Astrocyte (in vitro differentiated cells and primary cell): Measurements from ENCODE around the gene GNA15. TPM values are rescaled to one million over a fixed set of nuclear protein-coding genes. Genes with fewer than 3 reads are reported as not detected.

ENCODE experiments used
- DNase-seq: peaks from one replicate; pipeline ENCODE4 v3.0.0-alpha.2; 2010; ENCODE audit warnings: low read depth
- FAIRE-seq: peaks from 2 replicates; lab custom pipeline; 2011; peaks lifted over from hg19 to GRCh38; lab: Jason Lieb, UNC
- H2AFZ ChIP-seq: 2 replicates; pipeline ENCODE4 v1.6.0; 2012; ENCODE audit warnings: low read depth, low read length, inconsistent platforms
- H3K27ac ChIP-seq: 2 replicates; pipeline ENCODE4 v1.5.1; 2011; ENCODE audit warnings: low read depth, low read length, inconsistent platforms
- H3K27me3 ChIP-seq: 2 replicates; pipeline ENCODE4 v1.6.0; 2011; ENCODE audit warnings: low read length, inconsistent platforms; ENCODE audit not compliant: insufficient read depth
- H3K36me3 ChIP-seq: 2 replicates; pipeline ENCODE4 v1.5.1; 2011; ENCODE audit warnings: low read length, inconsistent platforms; ENCODE audit not compliant: insufficient read depth
- H3K4me1 ChIP-seq: 2 replicates; pipeline ENCODE4 v1.5.1; 2011; ENCODE audit warnings: low read length, inconsistent platforms; ENCODE audit not compliant: insufficient read depth
- H3K4me2 ChIP-seq: 2 replicates; pipeline ENCODE4 v1.6.0; 2012; ENCODE audit warnings: low read length, inconsistent platforms
- H3K4me3 ChIP-seq: 2 replicates; pipeline ENCODE4 v1.5.1; 2011; ENCODE audit warnings: low read depth, mild to moderate bottlenecking, low read length, inconsistent platforms; ENCODE audit not compliant: insufficient read depth
- H3K79me2 ChIP-seq: 2 replicates; pipeline ENCODE4 v1.6.0; 2012; ENCODE audit warnings: mild to moderate bottlenecking, low read length, inconsistent platforms; ENCODE audit not compliant: insufficient read depth
- H3K9ac ChIP-seq: 2 replicates; pipeline ENCODE4 v1.6.0; 2012; ENCODE audit warnings: mild to moderate bottlenecking, low read length, inconsistent platforms
- H3K9me3 ChIP-seq: 2 replicates; pipeline ENCODE4 v1.5.1; 2012; ENCODE audit warnings: low read depth, mild to moderate bottlenecking, low read length, inconsistent platforms; ENCODE audit not compliant: insufficient read depth
- H4K20me1 ChIP-seq: 2 replicates; pipeline ENCODE4 v1.6.0; 2012; ENCODE audit warnings: low read length, inconsistent platforms; ENCODE audit not compliant: insufficient read depth
- H3K27ac Mint-ChIP-seq: one replicate; pipeline ENCODE4 v1.8.0; 2021; ENCODE audit warnings: mild to moderate bottlenecking, mixed read lengths; ENCODE audit not compliant: unreplicated experiment
- H3K27me3 Mint-ChIP-seq: one replicate; pipeline ENCODE4 v1.8.0; 2021; ENCODE audit warnings: low read depth, mixed read lengths; ENCODE audit not compliant: unreplicated experiment
- H3K36me3 Mint-ChIP-seq: one replicate; pipeline ENCODE4 v1.8.0; 2021; ENCODE audit warnings: low read depth, mixed read lengths; ENCODE audit not compliant: unreplicated experiment
- H3K4me1 Mint-ChIP-seq: one replicate; pipeline ENCODE4 v1.8.0; 2021; ENCODE audit warnings: low read depth, mixed read lengths; ENCODE audit not compliant: unreplicated experiment
- H3K4me3 Mint-ChIP-seq: one replicate; pipeline ENCODE4 v1.8.0; 2021; ENCODE audit warnings: mild to moderate bottlenecking, moderate library complexity, mixed read lengths; ENCODE audit not compliant: unreplicated experiment
- H3K9me3 Mint-ChIP-seq: one replicate; pipeline ENCODE4 v1.8.0; 2021; ENCODE audit warnings: mild to moderate bottlenecking, mixed read lengths; ENCODE audit not compliant: unreplicated experiment
- CTCF ChIP-seq: IDR thresholded peaks from 2 replicates; pipeline ENCODE4 v1.5.1; 2011; ENCODE audit warnings: low read depth, mild to moderate bottlenecking, inconsistent platforms, low read length, moderate library complexity; ENCODE audit not compliant: insufficient read depth
- EZH2 ChIP-seq: IDR thresholded peaks from 2 replicates; pipeline ENCODE4 v1.6.1; 2012; ENCODE audit warnings: mild to moderate bottlenecking, low read length, inconsistent platforms; ENCODE audit not compliant: insufficient read depth
- total RNA-seq: library from RNA; stranded (reverse); gene quantifications from 2 replicates; pipeline ENCODE4 v1.2.1, GENCODE V29; 2021

Gene GNA15
- total RNA-seq, 1 donor from 2014 or later, result not detected

GRCh38 chr19:3149526-3150505, 14.0 kb downstream of the GNA15 start:
- FAIRE-seq, result no peak

GRCh38 chr19:3150739-3151329, 15.0 kb downstream of the GNA15 start:
- no peak for TF ChIP-seq CTCF
- no peak for TF ChIP-seq EZH2
- no peak overlapping the region for H3K27ac Mint-ChIP-seq
- H3K4me3 ChIP-seq, result no peak overlapping the region
- H3K9me3 Mint-ChIP-seq, result peaks cover 2% of the 10 kb centered on the region
- no peaks in the 10 kb centered on the region for H3K36me3 ChIP-seq
- DNase-seq, result no peak
- H3K4me3 Mint-ChIP-seq, result no peak overlapping the region
- H3K9ac ChIP-seq, result no peak overlapping the region
- no peaks in the 10 kb centered on the region for H3K27me3 ChIP-seq
- H3K4me1 ChIP-seq, result peaks cover 9% of the 10 kb centered on the region
- H4K20me1 ChIP-seq, result no peaks in the 10 kb centered on the region
- no peak for FAIRE-seq
- peaks cover 5% of the 10 kb centered on the region for H3K4me1 Mint-ChIP-seq
- no peaks in the 10 kb centered on the region for H3K9me3 ChIP-seq
- H3K27ac ChIP-seq, result no peak overlapping the region
- no peaks in the 10 kb centered on the region for H3K79me2 ChIP-seq
- H2AFZ ChIP-seq, result no peak overlapping the region
- H3K36me3 Mint-ChIP-seq, result no peaks in the 10 kb centered on the region
- H3K4me2 ChIP-seq, result no peak overlapping the region
- peaks cover 13% of the 10 kb centered on the region for H3K27me3 Mint-ChIP-seq

More at GRCh38 chr19:3149526-3150505, 14.0 kb downstream of the GNA15 start:
- Histone ChIP-seq H3K36me3 (no peaks in the 10 kb centered on the region), H4K20me1 (no peaks in the 10 kb centered on the region), H3K79me2 (no peaks in the 10 kb centered on the region), H3K4me1 (peaks cover 2% of the 10 kb centered on the region), H3K27me3 (no peaks in the 10 kb centered on the region), H3K9ac (no peak overlapping the region), H3K9me3 (no peaks in the 10 kb centered on the region), H3K27ac (no peak overlapping the region), H3K4me3 (no peak overlapping the region), H3K4me2 (no peak overlapping the region), H2AFZ (no peak overlapping the region)
- Mint-ChIP-seq H3K36me3 (no peaks in the 10 kb centered on the region), H3K9me3 (no peaks in the 10 kb centered on the region), H3K27ac (no peak overlapping the region), H3K4me1 (peaks cover 2% of the 10 kb centered on the region), H3K27me3 (peaks cover 13% of the 10 kb centered on the region), H3K4me3 (no peak overlapping the region)
- DNase-seq, result no peak
- TF ChIP-seq CTCF (no peak), EZH2 (no peak)
